ENCODE results near the gene TXNDC15. TPM values are rescaled to one million over a fixed set of nuclear protein-coding genes. Genes with fewer than 3 reads are reported as not detected.
A peak's percentile ranks its signal among the peaks of the same experiment; 100 is the strongest.
"Not testable (repeated sequence)": the region's sequence is repeated elsewhere in the genome, so short reads cannot be mapped to it uniquely, and the experiment has no call there.

TXNDC15 gene
- total RNA-seq, 2 donors from 2014 or later, result 91.2 to 181 TPM

DNA sequence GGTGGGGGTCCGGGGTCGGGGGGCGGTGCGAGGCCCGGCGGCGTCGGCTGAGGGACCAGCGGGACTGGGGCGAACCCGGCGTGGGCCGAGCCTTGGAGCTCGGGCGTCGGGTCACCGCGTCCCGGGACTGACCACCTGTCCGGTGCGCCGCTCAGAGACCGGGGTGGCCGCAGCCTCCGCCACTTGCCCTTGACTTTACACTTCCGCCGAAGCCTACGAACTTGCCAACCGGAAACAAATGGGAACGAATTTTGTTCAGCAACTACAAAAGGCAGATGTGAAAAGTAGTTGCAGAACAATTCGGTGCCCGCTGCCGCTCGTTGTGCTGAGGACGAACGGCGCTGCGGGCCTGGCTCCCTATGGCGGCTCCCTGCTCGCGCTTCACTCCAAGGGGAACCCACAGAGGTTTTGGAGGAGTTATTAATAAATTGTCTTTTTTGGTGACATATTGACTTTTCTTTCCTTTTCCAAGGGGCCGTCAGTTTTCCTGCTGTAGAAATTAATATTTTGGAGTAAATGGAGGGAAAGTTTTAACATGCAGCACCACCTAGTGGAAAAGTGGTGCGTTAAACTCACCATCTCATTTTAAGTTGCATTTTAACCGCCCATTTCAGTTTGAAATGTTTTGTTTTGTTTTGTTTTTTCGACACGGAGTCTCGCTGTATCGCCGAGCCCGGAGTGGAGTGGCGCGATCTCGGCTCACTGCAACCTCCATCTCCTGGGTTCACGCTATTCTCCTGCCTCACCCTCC is 31.2 kb downstream of the TXNDC15 start:
- ATAC-seq (ENCODE audit: insufficient number of reproducible peaks, low FRiP score, low read depth) (peak; percentile 18), DNase-seq (ENCODE audit: low spot score) (no peak)
- Histone ChIP-seq H3K27ac (peak overlapping the region; percentile 96 to 98), H3K9me3 (no peaks in the 10 kb centered on the region), H3K4me3 (peak overlapping the region; percentile 89), H3K27me3 (replicated peaks; ENCODE audit: insufficient read depth) (no peaks in the 10 kb centered on the region), H3K4me1 (ENCODE audit: control insufficient read depth in 1 of 2, low read depth in 2 of 2) (no peaks in the 10 kb centered on the region), H3K36me3 (no peaks in the 10 kb centered on the region)
- TF ChIP-seq CTCF (IDR thresholded peaks at IDR 0.05), result peak; percentile 68

DNA sequence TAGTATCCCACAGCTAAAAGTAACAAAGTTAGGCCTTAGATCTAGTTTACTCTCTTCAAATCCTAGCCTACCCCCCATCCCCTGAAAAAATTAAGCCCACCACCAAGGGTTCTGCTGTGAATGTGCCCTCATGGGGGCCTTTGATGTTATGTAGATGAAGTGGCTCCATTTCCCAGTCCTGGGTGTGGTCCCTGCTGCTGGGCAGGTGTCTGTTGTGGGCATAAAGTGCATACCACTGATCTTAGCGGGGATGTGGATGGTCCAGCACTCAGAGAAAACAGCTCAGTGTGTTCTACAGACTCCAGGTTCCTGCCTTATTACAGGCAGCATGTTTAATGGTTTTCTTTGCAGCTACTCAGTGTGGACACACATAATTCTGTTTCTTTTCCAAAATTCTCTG is 32.6 kb downstream of the TXNDC15 start:
- Histone ChIP-seq H3K27ac (no peak overlapping the region), H3K27me3 (replicated peaks; ENCODE audit: insufficient read depth) (no peaks in the 10 kb centered on the region), H3K4me3 (no peak overlapping the region), H3K4me1 (ENCODE audit: control insufficient read depth in 1 of 2, low read depth in 2 of 2) (no peaks in the 10 kb centered on the region), H3K9me3 (no peaks in the 10 kb centered on the region), H3K36me3 (peaks cover 4% of the 10 kb centered on the region)
- TF ChIP-seq CTCF (IDR thresholded peaks at IDR 0.05), result no peak
- ATAC-seq (ENCODE audit: insufficient number of reproducible peaks, low FRiP score, low read depth) (no peak), DNase-seq (ENCODE audit: low spot score) (no peak)

- not testable (repeated sequence) for ATAC-seq (ENCODE audit: insufficient number of reproducible peaks, low FRiP score, low read depth); H3K27ac ChIP-seq; H3K4me1 ChIP-seq (ENCODE audit: control insufficient read depth in 1 of 2, low read depth in 2 of 2); DNase-seq (ENCODE audit: low spot score); H3K9me3 ChIP-seq; H3K27me3 ChIP-seq (replicated peaks; ENCODE audit: insufficient read depth); H3K4me3 ChIP-seq
- H3K36me3 ChIP-seq, result peaks cover 12% of the 10 kb centered on the region
These were observed 36.6 kb downstream of the TXNDC15 start for GRCh38 chr5:134910752-134911151.

DNA sequence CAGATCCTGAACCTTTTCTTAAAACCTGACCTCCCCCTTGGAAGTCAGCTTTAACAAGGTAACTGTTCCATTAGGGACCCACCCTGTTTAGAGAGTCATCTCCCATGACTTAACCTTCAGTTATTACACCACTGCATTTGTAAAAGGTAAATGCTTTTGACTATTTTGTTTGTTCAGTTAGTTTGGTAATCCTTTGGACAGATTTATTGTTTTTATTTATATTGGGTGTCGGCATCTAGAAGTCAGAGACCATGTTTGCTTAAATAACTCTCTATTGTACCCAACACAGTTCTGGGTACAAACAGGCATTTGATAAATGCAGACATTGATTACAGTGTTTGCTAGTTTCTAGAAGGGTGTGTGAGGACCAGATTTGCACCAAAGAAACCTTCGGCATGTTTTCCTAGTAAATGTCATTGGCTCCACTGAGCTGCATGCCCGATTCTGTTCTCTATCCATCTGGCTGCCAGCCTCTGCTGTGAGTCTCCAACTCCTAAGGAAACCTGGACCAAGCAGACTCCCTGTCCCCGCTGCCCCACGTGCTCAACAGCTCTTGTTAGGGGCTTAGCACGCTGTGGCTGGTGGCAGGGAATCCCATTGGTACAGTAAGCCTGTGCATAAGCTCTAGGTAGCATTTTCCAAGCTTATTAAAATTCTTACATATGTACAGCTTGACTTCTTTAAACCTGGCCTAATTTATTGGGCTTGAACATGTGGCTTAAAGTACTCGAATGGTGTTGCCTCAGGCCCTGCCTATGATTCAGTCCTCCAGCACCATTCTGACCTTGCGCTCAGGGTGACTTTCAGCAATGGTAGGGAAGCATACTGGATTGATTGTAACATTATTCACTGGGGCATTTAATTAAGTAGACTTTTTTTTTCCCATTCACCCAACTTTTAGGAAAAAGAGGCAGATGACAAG is 37.4 kb downstream of the TXNDC15 start:
- Histone ChIP-seq H3K9me3 (no peaks in the 10 kb centered on the region), H3K4me3 (no peak overlapping the region), H3K27me3 (replicated peaks; ENCODE audit: insufficient read depth) (no peaks in the 10 kb centered on the region), H3K27ac (no peak overlapping the region), H3K36me3 (peaks cover 12% of the 10 kb centered on the region), H3K4me1 (ENCODE audit: control insufficient read depth in 1 of 2, low read depth in 2 of 2) (no peaks in the 10 kb centered on the region)
- ATAC-seq (ENCODE audit: insufficient number of reproducible peaks, low FRiP score, low read depth) (no peak), DNase-seq (ENCODE audit: low spot score) (no peak)
- no peak for TF ChIP-seq CTCF (IDR thresholded peaks at IDR 0.05)

- ATAC-seq (ENCODE audit: insufficient number of reproducible peaks, low FRiP score, low read depth) (no peak), DNase-seq (ENCODE audit: low spot score) (no peak)
- Histone ChIP-seq H3K4me1 (ENCODE audit: control insufficient read depth in 1 of 2, low read depth in 2 of 2) (no peaks in the 10 kb centered on the region), H3K27me3 (replicated peaks; ENCODE audit: insufficient read depth) (no peaks in the 10 kb centered on the region), H3K9me3 (no peaks in the 10 kb centered on the region), H3K36me3 (peaks cover 12% of the 10 kb centered on the region), H3K4me3 (no peak overlapping the region), H3K27ac (no peak overlapping the region)
- no peak for TF ChIP-seq CTCF (IDR thresholded peaks at IDR 0.05)
These were observed 39.1 kb downstream of the TXNDC15 start for GRCh38 chr5:134913254-134913653.
